GM19452 (cell line): ENCODE measurements around the gene ADSL.

ENCODE experiments used
- ATAC-seq: cut with Tn5 transposase; IDR thresholded peaks from one replicate; pipeline ENCODE4 v1.9.1; 2021; ENCODE audit not compliant: unreplicated experiment

The ADSL gene

DNA sequence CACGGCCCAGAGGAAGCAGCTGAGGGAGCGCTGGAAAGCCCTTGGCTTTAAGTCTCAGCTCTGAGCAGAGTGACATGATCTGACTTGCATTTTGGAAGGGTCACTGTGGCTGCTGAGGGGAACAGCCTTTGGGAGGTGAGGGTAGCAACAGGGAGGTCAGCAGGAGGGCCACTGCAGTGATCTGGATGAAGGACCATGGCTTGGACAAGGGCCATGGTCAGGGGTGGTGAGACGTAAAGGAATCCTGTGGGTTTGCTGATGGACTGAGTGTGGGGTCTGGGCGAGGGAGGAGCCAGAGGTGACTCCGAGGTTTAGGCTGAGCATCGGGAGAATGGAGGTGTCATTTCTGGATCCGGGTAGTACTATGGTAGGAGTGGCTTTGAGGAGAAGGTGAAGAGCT lies 57.4 kb downstream of the ADSL start:
- ATAC-seq = no peak

DNA sequence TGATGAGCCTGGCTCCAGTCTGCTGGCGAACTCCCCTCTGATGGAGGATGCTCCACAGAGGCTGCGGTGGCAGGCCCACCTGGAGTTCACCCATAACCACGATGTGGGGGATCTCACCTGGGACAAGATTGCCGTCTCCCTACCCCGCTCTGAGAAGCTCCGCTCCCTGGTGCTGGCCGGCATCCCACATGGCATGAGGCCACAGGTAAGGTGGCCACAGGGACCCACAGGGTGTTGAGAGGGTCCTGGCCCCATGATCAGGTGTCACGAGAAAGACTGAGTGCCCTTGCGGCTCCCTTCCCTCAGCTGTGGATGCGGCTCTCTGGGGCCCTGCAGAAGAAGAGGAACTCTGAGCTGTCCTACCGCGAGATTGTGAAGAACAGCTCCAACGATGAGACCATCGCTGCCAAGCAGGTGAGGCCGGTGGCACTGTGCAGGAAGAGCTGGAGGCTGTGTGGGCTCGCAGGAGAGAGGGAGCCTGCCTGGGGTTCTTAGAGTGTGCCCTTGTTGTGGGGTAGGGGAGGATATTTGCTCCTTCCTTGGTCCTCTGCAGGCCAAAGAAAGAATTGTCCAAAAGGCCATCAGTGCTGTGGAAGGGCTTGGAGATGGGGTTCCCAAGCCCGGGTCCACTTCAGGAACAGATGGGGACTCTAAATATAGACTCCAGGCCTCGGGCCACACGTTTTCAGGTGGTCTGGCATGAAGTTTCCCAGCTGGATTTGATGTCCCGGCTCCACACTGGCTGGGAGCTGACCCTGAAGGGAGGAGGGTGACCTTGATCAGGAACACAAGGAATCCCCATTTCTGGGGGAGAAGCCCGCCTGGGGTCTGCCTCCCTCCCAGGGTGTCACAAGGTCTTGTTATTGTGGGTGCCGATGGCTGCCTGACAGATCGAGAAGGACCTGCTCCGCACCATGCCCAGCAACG lies 58.2 kb downstream of the ADSL start:
- ATAC-seq = no peak

DNA sequence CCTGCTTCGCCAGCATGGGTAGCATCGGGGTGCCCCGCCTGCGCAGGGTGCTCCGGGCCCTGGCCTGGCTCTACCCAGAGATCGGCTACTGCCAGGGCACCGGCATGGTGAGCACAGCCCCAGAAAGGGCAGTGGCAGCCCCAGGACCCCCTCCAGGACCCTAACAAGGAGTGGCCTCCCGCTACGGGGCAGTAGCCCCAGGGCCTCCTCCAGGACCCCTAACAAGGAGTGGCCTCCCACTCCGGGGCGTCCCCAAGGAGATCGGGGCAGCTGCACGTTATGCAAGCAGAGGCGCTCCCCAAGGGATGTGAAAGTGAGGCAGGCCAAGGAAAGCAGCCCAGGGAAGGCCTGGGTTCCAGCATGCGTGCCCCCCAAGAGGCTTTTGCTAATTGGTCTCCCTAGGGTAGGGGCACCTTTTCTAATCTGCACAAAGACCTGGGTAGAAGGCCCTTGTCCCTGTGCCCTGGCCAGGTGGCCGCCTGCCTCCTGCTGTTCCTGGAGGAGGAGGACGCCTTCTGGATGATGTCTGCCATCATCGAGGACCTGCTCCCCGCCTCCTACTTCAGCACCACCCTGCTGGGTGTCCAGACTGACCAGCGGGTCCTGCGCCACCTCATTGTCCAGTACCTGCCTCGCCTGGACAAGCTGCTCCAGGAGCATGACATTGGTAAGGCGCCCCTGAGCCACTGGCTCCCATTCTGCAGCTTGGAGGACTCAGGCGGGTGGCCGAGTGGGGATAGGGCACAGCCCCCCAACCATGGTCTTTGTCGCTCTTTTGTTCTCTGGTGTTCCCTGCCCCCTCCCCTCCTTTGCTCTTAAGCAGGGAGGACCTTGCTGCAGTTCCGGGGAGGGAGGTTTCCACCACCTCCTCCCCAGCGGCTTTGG lies 59.1 kb downstream of the ADSL start:
- ATAC-seq = no peak

DNA sequence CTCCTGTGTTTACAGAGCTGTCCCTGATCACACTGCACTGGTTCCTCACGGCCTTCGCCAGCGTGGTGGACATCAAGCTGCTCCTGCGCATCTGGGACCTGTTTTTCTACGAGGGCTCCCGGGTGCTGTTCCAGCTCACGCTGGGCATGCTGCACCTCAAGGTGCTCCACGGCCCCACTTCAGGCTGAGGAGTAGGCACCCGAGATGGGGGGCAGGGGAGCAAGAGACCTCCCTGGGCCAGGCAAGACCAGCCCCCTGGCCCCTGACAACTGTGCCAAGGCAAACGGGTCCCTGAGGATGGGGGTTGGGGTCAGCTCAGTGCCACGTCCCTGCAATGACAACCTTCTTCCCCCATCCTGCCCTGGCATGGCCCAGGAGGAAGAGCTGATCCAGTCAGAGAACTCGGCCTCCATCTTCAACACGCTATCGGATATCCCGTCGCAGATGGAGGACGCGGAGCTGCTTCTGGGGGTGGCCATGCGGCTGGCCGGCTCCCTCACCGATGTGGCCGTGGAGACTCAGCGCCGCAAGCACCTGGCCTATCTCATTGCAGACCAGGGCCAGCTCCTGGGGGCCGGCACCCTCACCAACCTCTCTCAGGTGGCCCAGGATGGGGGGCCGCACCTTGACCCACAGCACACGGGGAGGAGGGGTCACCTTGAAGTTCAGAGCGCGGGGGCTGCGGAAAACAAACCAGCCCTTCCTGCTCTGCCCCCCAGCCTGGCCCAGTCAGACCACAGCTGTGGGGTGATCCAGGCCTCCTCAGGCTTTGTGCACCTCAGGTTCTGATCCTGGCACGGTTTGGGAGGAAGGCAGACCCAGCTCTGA lies 60.0 kb downstream of the ADSL start:
- ATAC-seq = no peak

DNA sequence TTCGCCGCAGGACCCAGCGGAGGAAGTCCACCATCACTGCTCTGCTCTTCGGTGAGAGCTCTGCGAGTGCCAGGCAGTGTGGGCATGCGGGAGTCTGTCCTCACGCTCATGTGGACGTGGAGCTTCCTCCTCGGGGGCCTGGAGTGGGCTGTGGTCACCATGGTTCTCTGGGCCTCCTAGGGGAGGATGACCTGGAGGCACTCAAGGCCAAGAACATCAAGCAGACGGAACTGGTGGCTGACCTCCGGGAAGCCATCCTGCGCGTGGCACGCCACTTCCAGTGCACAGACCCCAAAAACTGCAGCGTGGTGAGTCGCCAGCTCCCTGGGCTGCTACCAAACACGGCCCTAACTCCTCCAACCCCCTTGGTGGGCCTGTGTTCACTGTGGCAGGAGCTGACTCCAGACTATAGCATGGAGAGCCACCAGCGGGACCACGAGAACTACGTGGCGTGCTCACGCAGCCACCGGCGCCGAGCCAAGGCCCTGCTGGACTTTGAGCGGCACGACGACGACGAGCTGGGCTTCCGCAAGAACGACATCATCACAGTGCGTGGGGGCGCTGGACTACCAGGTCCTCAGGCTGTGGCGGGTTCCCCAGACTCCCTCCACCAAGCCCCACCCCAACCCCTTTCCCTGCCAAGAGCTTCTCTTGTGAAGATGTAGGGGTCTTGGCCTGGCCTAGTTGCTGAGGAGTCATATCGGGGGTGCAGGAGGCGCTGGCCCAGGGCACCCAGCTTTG lies 60.9 kb downstream of the ADSL start:
- ATAC-seq = no peak

DNA sequence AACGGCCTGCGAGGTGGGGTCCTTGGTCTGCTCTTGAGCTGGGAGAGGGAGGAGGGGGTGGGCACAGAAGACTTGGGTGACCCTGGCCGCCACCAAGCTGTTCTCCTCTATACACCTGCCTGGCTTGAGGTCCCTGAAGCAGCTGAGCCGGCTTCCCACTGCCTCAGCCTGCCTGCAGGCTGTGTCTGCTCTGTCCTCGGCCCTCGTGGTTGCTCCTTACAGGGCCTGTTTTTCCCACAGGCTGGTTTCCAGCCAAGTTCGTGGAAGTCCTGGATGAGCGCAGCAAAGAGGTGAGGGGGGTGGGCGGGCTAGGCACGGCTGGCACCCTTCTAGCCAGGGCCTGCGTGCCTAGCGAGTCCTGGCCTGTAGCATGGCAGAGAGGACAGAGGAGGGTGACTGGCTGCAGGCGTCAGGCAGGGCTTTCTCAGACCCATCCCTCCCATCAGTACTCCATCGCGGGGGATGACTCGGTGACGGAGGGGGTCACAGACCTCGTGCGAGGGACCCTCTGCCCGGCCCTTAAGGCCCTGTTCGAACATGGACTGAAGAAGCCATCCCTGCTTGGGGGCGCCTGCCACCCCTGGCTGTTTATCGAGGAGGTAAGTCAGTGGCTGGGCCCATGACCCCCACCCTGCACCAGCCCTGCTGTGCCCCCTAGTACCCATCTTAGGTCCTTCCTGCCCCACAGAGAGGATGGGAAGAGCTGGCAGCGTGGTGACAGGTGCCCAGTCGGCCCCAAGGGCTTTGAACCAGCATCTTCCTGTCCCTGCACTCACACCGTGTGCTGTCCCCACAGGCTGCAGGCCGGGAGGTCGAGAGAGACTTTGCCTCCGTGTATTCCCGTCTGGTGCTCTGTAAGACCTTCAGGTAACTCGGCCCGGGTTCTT lies 61.8 kb downstream of the ADSL start:
- no peak for ATAC-seq

DNA sequence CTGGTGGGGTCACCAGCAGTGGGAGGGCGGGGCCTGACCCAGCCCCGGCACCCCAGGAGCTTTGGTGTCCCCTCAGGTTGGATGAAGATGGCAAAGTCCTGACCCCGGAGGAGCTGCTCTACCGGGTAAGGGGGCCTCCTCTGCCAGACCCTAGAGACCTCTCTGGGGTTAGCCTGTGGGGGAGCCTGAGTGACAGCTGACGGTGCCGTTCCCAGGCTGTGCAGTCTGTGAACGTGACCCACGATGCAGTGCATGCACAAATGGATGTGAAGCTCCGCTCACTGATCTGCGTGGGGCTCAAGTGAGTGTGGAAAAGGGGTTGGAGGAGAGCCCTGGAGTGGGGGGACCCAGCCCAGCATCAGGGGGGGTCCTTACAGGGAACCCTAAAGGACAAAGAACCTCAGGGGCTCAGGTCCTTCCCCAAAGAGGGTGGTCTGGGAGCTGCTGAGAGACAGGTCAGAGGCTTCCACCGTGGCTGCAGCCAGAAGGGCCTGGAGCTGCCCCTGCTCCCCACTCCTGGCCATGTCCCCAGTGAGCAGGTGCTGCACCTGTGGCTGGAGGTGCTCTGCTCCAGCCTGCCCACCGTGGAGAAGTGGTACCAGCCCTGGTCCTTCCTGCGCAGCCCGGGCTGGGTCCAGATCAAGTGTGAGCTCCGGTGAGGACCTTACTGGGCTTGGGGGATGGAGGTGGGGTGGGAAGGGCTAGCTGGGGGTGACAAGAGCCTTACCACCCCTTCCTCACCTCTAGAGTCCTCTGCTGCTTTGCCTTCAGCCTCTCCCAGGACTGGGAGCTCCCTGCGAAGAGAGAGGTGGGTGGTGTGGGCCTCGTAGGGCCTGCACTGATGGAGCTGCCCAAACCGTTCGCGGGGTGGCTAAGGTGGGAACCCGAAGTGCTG lies 62.7 kb downstream of the ADSL start:
- ATAC-seq = no peak

DNA sequence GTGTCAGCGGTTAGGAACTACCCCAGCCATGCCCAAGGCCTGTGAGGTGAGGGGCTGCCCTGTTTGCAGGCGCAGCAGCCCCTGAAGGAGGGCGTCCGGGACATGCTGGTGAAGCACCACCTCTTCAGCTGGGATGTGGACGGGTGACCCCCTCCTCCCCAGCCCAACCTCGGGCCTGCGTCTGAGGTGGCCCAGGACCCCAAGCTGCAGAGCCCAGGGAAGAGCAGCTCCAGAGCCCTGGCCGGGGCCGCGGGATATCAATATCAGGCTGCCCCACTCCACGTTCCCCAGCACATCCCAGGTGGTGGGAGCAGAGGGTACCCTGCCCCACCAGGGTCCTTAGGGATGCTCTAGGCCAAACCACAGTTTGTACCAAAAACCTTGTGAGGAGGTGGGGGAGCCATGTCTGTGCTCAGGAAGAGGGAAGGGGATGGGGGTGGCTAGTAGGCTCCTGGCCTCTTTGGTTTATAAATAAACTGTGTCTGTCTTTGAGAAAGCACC lies 63.4 kb downstream of the ADSL start:
- ATAC-seq = no peak

DNA sequence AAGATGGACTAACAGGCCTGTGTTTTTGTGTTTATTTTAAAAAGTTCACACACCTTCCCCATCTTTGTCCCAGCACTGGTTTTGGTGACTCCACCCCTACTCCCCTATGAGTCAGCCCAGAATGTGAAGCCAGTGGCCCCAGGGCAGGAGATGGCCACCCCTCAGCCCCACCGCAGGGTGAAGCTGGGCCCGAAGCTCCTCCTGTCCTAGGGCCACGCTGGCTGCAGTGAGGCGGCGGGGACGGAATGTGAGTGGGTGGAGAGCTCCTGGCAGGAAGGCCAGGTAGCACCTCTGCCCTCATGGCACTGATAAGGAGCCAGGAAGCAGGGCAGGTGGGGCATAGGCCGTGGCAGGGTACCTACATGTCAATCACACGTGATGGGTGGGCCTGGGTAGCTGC lies 64.0 kb downstream of the ADSL start:
- ATAC-seq = no peak

DNA sequence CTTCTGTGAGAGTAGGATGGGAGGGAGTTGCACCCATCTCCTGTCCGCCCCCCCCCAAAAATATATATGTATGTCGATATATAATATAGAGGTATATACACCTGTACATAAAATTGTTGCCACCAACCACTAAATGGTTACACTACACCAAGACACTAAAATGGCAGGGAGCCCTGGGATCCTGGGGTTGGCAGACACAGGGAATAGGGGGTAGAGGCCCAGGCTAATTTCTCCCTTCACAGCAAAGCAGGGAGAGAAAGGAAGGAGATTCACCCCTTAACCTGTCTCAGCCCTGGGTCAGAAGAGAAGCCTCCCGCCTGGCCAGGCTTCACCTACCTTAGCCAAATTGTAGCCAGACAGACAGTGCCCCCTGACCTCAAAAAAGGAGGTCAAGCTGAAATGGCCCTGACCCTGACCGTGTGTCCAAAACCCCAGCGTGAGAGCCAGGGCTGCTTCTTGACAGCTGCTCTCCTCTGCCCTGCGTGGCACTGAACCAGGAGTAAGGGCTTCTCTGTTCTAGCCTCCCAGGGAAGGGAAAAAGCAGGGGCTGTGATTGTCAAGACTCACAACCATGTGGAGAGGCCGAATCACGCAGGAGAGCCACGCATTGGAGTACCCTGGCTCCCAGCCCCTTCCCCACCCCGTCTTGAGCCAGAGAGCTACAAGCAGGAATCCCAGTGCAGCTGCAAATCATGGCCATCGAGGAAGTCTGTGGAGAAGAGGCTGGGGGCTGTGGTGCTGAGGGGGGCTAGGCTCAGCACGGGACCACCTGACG lies 64.6 kb downstream of the ADSL start:
- ATAC-seq = no peak

DNA sequence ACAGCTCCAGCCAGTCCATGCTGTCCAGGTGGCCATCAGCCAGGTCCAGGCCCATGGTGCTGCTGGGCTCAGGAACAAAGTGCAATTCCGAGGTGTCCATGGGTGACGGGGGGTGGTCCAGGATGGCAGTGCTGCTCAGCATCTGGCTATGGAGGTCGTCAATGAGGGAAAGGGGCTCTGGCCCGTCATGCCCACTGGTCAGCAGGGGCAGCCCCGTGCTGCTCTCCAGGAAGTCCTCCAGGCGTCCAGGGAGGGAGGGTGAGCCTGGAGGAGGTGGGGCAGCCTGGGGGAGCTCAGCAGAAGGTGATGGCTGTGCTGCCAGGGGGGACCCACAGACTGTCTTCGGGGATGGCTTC lies 65.2 kb downstream of the ADSL start:
- no peak for ATAC-seq

DNA sequence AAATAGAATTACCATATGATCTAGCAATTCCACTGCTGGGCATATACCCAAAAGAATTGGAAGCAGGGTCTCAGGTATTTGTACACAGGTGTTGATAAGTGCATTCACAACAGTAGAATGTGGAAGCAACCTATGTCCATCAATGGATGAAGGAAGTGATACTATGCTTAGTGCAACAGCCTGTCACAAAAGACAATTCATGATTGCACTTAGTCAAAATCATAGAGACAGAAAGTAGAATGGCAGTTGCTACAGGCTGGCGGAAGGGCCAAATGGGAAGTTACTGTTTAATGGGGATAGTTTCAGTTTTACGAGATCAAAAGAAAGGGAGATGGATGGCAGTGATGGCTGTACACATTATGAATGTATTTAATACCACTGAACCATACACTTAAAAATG lies 66.1 kb downstream of the ADSL start:
- no peak for ATAC-seq

DNA sequence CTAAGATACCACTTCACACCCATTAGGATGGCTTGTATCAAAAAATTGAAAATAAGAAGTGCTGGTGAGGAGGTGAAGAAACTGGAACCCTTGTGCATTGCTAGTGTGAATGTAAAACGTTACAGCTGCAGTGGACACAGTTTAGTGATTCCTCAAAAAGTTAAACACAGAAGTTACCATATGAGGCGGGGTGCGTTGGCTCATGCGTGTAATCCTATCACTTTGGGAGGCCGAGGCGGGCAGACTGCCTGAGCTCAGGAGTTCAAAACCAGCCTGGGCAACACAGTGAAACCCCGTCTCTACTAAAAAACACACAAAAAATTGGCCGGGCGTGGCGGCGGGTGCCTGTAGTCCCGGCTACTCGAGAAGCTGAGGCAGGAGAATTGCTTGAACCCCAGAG lies 67.6 kb downstream of the ADSL start:
- no peak for ATAC-seq

DNA sequence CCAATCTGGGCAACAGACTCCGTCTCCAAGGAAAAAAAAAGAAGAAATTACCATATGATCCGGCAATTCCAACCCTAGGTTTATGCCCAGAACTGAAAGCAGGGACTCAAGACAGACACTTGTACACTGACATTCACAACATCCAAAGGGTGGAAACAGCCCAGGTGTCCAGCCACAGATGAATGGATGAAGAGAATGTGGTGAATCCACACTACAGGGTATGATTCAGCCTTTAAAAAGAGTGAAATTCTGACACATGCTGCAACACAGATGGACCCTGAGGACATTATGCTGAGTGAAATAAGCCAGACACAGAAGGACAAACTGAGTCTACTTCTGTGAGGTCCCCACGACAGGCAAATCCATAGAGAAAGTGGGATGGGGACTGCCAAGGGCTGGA lies 68.0 kb downstream of the ADSL start:
- no peak for ATAC-seq

DNA sequence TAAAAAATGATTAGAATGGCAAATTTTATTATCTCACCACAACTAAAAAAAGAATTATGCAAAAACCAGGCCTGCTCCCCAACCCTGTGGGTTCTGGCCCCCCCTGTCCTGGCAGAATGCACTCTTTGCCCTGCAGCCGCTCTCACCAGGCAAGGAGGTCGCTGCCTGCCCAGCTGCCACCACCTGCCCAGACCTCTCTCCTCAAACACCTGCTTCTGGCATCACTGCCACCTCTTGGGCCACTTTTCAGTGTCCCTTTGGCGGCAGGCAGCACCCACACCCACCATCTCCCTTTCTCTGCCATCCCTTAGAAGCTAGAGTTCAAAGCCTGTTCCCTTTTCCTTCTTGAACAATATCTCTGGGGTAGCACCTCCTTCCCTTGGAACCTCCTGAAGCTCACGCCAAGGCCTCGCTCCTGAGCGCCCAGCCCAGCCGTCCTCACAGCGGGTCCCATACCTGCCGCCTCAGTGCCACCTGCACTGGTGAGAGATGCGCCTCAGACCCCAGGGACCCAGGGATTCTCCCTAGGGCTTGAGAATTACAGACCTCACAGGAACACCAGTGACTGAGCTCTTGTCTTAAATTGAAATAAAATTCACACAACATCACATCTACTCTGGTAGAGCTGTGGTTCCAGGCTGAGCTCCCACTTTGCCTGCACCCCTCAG lies 68.7 kb downstream of the ADSL start:
- ATAC-seq = no peak

DNA sequence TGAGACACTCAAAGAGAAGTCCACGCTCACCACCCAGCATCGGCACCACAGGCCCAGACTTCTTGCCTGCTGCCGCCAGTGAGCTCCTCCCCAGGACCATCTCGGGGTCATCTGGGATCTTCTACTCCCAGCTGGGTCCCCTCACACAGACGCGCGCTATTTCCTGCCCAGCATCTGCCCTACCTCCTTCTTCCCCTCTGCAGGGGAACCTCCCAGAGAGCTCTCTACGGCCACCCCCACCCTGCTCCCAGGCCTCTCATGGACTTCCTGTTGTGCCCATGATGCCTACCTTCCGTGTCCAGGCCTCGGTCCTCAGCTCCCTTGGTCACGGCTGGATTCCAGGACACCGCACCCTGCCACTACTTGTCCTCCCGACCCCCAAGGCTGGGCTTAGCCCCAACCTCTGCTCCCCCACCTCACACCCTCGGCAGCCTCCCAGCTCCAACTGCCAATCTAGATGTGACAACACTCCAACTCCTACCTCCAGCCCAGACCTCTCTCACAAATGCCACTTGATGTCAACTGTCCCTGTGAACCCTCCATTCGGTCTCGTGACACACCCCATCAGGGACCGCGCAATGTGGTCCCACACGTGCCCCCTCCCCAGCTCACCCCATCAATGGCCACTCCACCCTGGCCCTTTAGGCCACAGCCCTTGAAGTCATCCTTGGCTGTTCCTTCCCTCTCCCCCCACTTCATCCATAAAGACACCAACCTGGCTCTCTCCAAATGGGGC lies 69.4 kb downstream of the ADSL start:
- ATAC-seq = no peak

DNA sequence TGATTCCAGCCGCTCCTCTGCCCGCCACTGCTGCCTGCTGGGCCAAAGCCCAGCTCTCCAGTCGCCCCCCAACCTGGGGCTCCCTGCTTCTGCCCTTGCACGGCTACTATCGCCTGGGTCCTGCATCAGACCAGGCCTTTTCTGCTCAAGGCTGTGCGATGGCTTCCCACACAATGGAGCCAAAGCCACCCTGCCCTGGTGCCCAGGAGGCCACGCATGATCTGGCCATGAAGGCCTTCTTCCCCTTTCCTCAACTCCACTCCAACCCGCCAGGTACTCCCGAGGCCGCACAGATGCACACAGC lies 69.9 kb downstream of the ADSL start:
- no peak for ATAC-seq
